GM18520 (cell line): Measurements from ENCODE around the gene INSL3.

Source experiments
- ATAC-seq: cut with Tn5 transposase; IDR thresholded peaks from one replicate; pipeline ENCODE4 v1.9.1; 2021; ENCODE audit not compliant: unreplicated experiment

The INSL3 gene, protein sequence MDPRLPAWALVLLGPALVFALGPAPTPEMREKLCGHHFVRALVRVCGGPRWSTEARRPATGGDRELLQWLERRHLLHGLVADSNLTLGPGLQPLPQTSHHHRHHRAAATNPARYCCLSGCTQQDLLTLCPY

GRCh38 chr19:17821190-17821589 lies at the start of gene INSL3:
Gene INSL3, minus strand, starts transcription at chr19:17821519. Its CDS starts 13 bp downstream, at chr19:17821506.
- no peak for ATAC-seq

- no peak for ATAC-seq
Observed at GRCh38 chr19:17869114-17869608, 47.8 kb upstream of the INSL3 start.

- ATAC-seq = no peak
Observed at GRCh38 chr19:17868669-17869068, 47.4 kb upstream of the INSL3 start.

DNA sequence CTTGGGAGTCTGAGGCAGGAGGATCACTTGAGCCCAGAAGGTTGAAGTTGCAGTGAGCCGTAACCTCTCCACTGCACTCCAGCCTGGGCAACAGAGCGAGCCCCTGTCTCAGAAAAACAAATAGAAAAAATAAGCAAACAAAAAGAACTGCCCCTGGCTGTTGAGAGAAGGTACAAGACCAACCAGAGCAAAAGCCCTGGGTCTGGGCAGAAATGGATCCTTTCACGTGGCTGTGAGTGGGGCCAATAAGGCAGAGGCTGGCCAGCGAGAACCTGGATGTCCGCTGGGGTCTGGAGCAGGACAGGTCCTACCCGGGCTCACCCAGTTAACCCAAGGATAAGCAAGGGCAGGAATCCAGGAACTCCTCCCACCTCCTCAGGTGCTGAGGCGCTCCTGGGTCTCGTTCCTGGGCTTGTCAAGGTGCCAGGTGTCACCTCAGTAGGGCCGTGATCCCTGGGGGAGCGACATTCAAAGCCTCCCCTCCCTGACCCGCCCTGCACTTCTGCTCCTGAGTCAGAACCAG lies 45.7 kb upstream of the INSL3 start:
- ATAC-seq = no peak

DNA sequence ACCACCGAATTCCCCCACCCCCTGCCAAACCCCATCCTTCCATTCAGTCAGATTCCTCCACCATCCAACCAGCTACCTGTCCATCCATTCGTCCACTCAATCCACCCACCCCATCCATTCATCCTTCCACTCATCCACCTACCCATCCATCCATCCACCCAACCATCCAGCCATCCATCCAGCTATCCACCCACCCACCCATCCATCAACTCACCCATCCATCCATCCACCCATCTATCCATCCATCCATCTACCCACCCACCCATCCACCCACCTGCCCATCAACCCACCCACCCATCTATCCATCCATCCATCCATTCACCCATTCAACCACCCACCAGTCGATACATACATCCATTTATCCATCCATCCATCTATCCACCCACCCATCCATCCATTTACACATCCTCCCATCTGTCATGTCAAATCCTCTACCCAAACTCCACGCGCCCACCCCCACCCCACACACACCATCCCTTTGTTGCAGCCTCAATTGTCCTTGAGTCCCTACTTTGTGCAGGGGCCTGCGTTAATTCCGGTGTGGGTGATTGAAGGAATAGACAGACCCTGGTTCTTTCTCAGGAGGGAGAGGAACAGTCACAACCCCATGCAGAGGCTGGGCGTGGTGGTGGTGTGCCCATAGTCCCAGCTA lies 45.1 kb upstream of the INSL3 start:
- ATAC-seq = no peak

- no peak for ATAC-seq
Observed at GRCh38 chr19:17865364-17866311, 44.3 kb upstream of the INSL3 start.

DNA sequence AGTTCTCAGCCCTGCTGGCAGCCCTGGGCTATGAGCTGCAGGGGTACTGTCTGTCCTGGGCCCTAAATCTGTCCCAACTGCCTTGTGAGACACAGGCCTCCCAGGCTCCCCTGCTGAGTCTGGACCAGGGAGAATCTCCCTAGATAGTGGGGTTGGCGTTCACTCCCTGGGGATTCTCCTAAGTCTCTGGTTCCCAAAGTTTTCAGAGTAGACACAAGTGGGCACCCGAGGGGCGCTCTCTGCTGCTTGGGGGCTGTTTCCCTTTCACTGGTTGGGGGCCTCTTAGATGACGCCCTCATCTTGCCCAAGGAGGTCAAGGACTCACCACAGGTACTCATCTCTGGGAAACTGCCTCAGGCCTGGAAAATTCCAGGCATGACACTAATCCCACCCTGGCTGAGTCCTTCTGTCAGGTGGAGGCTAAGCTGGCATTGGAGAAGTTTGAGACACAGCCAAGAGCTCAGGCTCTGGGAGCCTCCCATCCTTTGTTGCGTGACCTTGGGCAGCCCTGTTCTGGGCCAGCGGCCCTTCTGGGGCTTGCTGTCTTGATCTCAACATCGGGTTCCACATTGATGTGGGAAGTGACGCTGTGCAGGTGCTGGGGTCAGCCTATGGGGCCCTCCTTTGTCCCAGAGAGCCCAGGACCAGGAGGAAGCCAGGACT lies 42.3 kb upstream of the INSL3 start:
- ATAC-seq = no peak

DNA sequence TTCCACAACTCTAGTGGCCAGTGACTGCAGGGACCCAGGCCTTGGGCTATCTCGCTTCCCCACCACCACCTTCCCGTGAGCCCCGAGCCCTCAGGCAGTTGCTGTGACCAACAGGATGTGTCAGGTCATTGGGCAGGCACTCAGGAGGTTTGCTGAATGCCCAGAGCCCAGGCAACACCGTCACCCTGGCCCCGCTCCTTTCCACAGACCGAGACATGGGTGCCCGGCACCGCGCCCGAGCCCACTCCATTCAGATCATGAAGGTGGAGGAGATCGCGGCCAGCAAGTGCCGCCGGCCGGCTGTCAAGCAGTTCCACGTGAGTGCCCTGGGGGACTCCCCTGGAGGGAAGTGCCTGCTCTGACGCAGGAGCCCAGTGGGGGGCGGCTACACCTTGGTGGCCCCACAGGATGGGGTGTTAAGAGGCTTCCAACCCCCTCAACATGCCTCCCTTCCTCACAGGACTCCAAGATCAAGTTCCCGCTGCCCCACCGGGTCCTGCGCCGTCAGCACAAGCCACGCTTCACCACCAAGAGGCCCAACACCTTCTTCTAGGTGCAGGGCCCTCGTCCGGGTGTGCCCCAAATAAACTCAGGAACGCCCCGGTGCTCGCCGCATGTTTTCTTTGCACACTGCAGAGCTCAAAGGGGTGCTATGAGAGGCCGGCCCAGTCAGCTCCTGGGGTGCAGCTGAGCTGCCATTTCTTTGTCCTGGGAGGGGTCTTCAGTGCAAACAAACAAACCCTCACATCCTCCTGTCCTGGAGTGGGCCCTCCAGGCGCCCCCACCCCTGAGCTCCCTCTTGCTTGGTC lies 41.6 kb upstream of the INSL3 start:
- ATAC-seq = no peak

DNA sequence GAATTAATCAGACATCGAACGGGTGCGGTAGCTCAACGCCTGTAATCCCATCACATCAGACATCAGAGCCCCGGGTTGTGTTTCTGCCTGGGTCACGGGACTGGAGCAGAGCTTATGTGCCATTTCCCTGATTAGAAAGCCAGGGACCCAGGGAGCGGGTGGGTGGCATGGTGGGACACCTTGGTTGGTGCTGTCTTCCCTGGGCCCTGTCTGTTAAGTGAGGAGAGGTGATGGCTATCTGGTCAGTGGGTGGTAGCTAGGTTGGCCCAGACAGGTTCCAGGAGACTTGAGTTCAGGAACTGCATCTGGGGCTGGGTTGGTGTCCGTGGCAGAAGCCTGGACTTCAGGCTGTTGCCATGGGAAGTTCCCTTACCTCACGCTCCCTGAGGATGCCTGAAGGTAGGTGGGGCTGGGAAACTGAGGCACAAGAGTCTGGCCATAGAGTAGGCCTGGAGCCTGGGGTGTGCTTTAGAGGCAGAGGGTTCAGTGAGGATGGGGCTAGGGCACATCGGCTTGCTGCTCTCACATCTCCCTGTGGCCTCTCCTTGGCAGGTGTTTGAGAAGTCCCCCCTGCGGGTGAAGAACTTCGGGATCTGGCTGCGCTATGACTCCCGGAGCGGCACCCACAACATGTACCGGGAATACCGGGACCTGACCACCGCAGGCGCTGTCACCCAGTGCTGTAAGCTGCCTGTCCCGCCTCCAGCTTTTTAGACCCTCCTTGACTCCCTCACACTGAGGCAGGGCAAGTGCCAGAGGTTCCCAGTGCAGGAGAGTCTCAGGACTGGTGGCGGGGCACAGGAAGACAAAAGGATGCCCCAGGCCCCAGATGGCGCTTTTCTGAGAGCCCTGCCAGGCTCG lies 40.5 kb upstream of the INSL3 start:
- no peak for ATAC-seq

- no peak for ATAC-seq
Observed at GRCh38 chr19:17860993-17861360, 39.7 kb upstream of the INSL3 start.

- no peak for ATAC-seq
Observed at GRCh38 chr19:17860331-17860992, 39.1 kb upstream of the INSL3 start.

DNA sequence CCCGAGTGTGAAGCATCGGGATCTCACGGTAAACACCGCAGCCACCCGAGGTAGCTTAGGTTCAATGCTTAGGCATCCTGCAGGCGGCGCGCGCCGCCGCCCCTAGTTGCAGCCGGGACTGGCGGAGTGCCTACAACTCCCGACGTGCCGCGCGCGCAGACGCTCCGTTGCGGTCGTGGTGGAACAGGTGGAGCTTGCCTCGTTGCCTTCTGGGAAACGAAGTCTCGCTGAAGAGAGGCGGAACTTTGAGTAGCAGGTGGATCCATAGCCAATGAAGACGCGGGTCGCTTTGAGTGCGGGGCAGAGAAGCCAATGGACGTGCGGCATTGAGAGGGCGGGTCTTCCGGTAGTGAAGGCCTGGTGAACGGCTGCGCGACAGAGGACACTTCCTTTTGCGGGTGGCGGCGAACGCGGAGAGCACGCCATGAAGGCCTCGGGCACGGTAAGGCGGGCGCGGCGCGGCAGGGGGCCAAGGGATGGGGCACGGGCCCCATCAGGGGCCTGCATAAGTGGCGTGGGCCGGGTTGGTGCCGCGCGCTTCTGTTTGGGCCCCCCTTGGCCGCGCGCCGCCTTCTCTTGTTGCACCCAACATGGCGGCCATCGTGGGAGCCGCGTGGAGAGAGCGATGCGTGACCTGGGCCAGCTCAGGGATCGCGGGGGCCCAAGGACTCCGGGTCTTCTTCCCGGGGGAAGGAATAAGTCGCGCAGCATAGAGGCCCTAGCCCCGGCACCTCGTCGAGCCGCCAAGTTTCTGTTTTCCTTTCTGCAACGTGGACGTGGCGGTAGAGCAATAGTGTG lies 38.4 kb upstream of the INSL3 start, which contains the start of gene RPL18A:
Gene RPL18A, plus strand, starts transcription at position 378 of the 798 bp plus-strand sequence. Its CDS starts 47 bp downstream, at position 425.
- peak; percentile 91 for ATAC-seq

GRCh38 chr19:17855280-17856152 lies 34.2 kb upstream of the INSL3 start:
- peak; percentile 22 for ATAC-seq

DNA sequence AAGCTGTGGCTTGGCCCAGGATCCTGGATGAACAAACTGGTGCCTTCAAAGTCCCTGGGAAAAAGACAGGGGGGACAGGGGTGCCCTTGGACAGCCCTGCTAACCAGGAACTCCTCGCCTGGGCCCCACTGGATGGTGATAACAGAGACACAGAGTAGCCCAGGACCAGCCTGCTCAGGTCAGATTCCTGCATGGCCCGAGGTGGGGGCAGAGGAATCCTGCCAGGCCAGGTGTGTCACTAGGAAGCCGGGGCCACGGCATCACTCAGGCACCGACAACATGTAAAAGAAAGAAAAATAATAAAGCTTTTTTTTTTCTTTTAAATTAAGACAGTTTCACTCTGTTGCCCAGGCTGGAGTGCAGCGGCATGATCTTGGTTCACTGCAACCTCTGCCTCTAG lies 32.7 kb upstream of the INSL3 start:
- ATAC-seq = no peak

GRCh38 chr19:17848595-17849292 lies 27.4 kb upstream of the INSL3 start:
- no peak for ATAC-seq
